Liver (tissue), 9 donors: ENCODE results near the gene PYCR2. TPM values are rescaled to one million over a fixed set of nuclear protein-coding genes. Genes with fewer than 3 reads are reported as not detected.

Experiments used
- DNase-seq: peaks from one replicate; pipeline ENCODE4 v3.0.0-alpha.2; 2017; ENCODE audit warnings: low spot score
- H3K27ac ChIP-seq, 2 donors: one replicate each; pipeline ENCODE4 v1.7.0; 2013; ENCODE audit warnings: inconsistent platforms in 2 of 2, low read length in 2 of 2, control low read depth in 1 of 2, low read depth in 1 of 2, mild to moderate bottlenecking in 1 of 2
- H3K27me3 ChIP-seq, 4 donors: one replicate each; pipeline versions ENCODE4 v1.6.1 to v1.7.0; 2013; ENCODE audit warnings: low read length in 3 of 4, inconsistent platforms in 1 of 4, mild to moderate bottlenecking in 1 of 4, moderate library complexity in 1 of 4; ENCODE audit not compliant: control insufficient read depth in 4 of 4, insufficient read depth in 4 of 4
- H3K36me3 ChIP-seq, 4 donors: one replicate each; pipeline versions ENCODE4 v1.6.1 to v1.7.0; 2013; ENCODE audit warnings: low read length in 3 of 4, mild to moderate bottlenecking in 3 of 4, low read depth in 1 of 4, moderate library complexity in 1 of 4; ENCODE audit not compliant: control insufficient read depth in 4 of 4, insufficient read depth in 3 of 4
- H3K4me1 ChIP-seq, 4 donors: one replicate each; pipeline versions ENCODE4 v1.6.1 to v1.7.0; 2013; ENCODE audit warnings: low read length in 3 of 4, mild to moderate bottlenecking in 3 of 4, moderate library complexity in 1 of 4; ENCODE audit not compliant: control insufficient read depth in 4 of 4, insufficient read depth in 4 of 4
- H3K4me3 ChIP-seq, 3 donors: one replicate each; pipeline versions ENCODE4 v1.6.1 to v1.7.0; 2013; ENCODE audit warnings: low read length in 3 of 3, control low read depth in 1 of 3, low read depth in 1 of 3, mild to moderate bottlenecking in 1 of 3
- H3K9ac ChIP-seq, 2 donors: one replicate each; pipeline ENCODE4 v1.7.0; 2013; ENCODE audit warnings: low read length in 2 of 2, mild to moderate bottlenecking in 2 of 2, moderate library complexity in 2 of 2, control low read depth in 1 of 2, low read depth in 1 of 2
- H3K9me3 ChIP-seq, 4 donors: one replicate each; pipeline versions ENCODE4 v1.6.1 to v1.7.0; 2013; ENCODE audit warnings: low read length in 3 of 4; ENCODE audit not compliant: control insufficient read depth in 4 of 4
- EGR1 ChIP-seq, 2 donors: IDR thresholded peaks; 2 replicates each; pipeline ENCODE4 v1.6.1; 2016 to 2018; ENCODE audit warnings: antibody characterized with exemption in 2 of 2, low read depth in 2 of 2
- FOXA1 ChIP-seq: IDR thresholded peaks from 2 replicates; pipeline ENCODE4 v1.6.1; 2016; ENCODE audit warnings: antibody characterized with exemption
- FOXA2 ChIP-seq: IDR thresholded peaks from 2 replicates; pipeline ENCODE4 v1.6.1; 2016; ENCODE audit warnings: antibody characterized with exemption
- GABPA ChIP-seq, 2 donors: IDR thresholded peaks in 1 of 2; conservative IDR thresholded peaks in 1 of 2; 2 replicates each; pipeline ENCODE4 v1.6.1; 2016; ENCODE audit warnings: antibody characterized with exemption in 2 of 2, mild to moderate bottlenecking in 1 of 2, moderate library complexity in 1 of 2
- HNF4G ChIP-seq: IDR thresholded peaks from 2 replicates; pipeline ENCODE4 v1.6.1; 2016; ENCODE audit warnings: antibody characterized with exemption
- JUND ChIP-seq, 2 donors: IDR thresholded peaks; 2 replicates each; pipeline ENCODE4 v1.6.1; 2016; ENCODE audit warnings: antibody characterized with exemption in 2 of 2
- MAX ChIP-seq: IDR thresholded peaks from 2 replicates; pipeline ENCODE4 v1.6.1; 2016; ENCODE audit warnings: antibody characterized with exemption
- NR2F2 ChIP-seq: IDR thresholded peaks from 2 replicates; pipeline ENCODE4 v1.6.1; 2016; ENCODE audit warnings: antibody characterized with exemption
- RAD21 ChIP-seq, 2 donors: IDR thresholded peaks; 2 replicates each; pipeline ENCODE4 v1.6.1; 2016; ENCODE audit warnings: antibody characterized with exemption in 2 of 2, mild to moderate bottlenecking in 2 of 2
- REST ChIP-seq: IDR thresholded peaks from 2 replicates; pipeline ENCODE4 v1.6.1; 2016; ENCODE audit warnings: antibody characterized with exemption, mild to moderate bottlenecking
- SP1 ChIP-seq: IDR thresholded peaks from 2 replicates; pipeline ENCODE4 v1.6.1; 2018; ENCODE audit warnings: antibody characterized with exemption, mild to moderate bottlenecking
- TAF1 ChIP-seq: conservative IDR thresholded peaks from 2 replicates; pipeline ENCODE4 v1.6.1; 2016; ENCODE audit warnings: antibody characterized with exemption, mild to moderate bottlenecking
- YY1 ChIP-seq: IDR thresholded peaks from 2 replicates; pipeline ENCODE4 v1.6.1; 2016; ENCODE audit warnings: antibody characterized with exemption, mild to moderate bottlenecking
- ZBTB33 ChIP-seq: IDR thresholded peaks from 2 replicates; pipeline ENCODE4 v1.6.1; 2016; ENCODE audit warnings: antibody characterized with exemption
- WGBS: extraction: QIAGEN DNeasy Blood & Tissue Kit; methylation state at CpG from one replicate; pipeline ENCODE4 v1.1.7; 2013; 5-methylcytosine and 5-hydroxymethylcytosine counted together
- polyA plus RNA-seq, 2 donors: library from polyadenylated mRNA; stranded (reverse) in 1 of 2; unstranded in 1 of 2; fragments of 200-250 nt in 1 of 2; fragments of >200 nt in 1 of 2; fragmentation: Nextera tagmentation in 1 of 2; extraction: Ambion mirVana in 1 of 2; gene quantifications; one replicate each; pipeline versions ENCODE4 v1.2.1 to v1.2.3, GENCODE V29; 2013 to 2015
- total RNA-seq, 2 donors: library from RNA; depleted of rRNA; stranded (reverse); fragments of >200 nt; gene quantifications; one replicate each; pipeline ENCODE4 v1.2.3, GENCODE V29; 2014
- TF ChIP-seq, protein P1 (sequence below): IDR thresholded peaks from 2 replicates; pipeline ENCODE4 v1.6.1; 2016; ENCODE audit warnings: antibody characterized with exemption
- donor health status: healthy.
- donor health status: healthy.
- donor health status: healthy.
- donor health status: healthy.
- donor health status: healthy.

PYCR2 gene
- total and polyA plus RNA-seq, 4 donors = 16.8 to 41.0 (median 33.0) TPM

DNA sequence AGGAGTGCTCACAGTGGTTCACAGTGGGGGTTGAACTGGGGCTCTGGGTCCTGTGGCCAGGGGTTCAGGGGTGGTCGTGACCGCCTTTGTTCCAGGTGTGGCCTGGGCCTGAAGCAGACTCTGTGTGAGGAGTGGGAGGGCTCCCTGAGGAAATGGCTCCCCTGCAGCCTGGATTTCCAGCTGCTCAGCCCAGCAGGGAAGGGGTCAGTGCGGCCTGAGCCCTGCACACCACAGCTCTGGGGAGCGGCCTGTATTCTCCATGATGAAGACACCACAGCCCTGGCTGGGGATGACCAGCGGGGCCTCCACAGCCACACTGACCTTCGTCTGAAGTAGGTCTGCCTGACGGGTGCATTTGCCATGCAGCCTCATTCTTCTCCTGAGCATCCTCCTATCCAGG lies 16.7 kb downstream of the PYCR2 start:
- no peak for DNase-seq
- Histone ChIP-seq H3K9ac (no peak overlapping the region), H3K4me3 (no peak overlapping the region), H3K27me3 (no peaks in the 10 kb centered on the region), H3K4me1 (peaks cover 0 to 2% (median 0%) of the 10 kb centered on the region in 4 donors), H3K27ac (no peak overlapping the region), H3K36me3 (no peaks in the 10 kb centered on the region), H3K9me3 (no peaks in the 10 kb centered on the region)
- TF ChIP-seq FOXA1 = no peak
- no peak for TF ChIP-seq HNF4G
- no peak for TF ChIP-seq EGR1 (IDR thresholded peaks at IDR 0.05; ENCODE audit: low read depth in 2 of 2)
- no peak for TF ChIP-seq FOXA2
- TF ChIP-seq YY1 = no peak
- no peak for TF ChIP-seq REST
- 95% methylated on average over 7 of the region's 7 CpGs for WGBS

DNA sequence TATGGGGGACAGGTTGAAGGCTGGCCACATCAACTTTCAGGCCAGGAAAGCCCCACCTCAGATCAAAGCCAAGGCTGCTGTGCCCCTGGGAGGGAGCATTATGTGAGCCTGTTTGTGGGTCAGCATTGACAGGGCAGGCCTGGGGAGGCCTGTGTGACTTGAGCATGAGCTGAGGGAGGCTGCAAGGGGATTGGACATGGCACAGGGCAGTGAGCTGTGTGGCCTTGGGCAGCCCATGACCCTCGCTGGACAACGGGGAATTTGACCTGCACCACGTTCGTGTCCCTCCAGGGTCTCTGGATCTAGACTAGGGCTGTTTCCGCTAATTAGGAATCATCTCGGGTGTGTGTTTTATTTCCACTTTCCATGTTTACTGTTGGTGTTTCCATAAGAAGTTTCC lies 17.6 kb downstream of the PYCR2 start:
- no peak for DNase-seq
- no peak overlapping the region for H3K4me3 ChIP-seq
- H3K27me3 ChIP-seq = no peaks in the 10 kb centered on the region
- no peak for TF ChIP-seq FOXA2
- TF ChIP-seq JUND (IDR thresholded peaks at IDR 0.05) = no peak
- TF ChIP-seq, protein P1, sequence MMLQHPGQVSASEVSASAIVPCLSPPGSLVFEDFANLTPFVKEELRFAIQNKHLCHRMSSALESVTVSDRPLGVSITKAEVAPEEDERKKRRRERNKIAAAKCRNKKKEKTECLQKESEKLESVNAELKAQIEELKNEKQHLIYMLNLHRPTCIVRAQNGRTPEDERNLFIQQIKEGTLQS = no peak
- TF ChIP-seq MAX = no peak
- TF ChIP-seq SP1 = no peak
- TF ChIP-seq GABPA (IDR thresholded peaks at IDR 0.05 in 1 of 2, conservative IDR thresholded peaks at IDR 0.05 in 1 of 2) = no peak
- TF ChIP-seq HNF4G = no peak
- TF ChIP-seq TAF1 = no peak
- TF ChIP-seq ZBTB33 = no peak
- TF ChIP-seq NR2F2 = no peak
- TF ChIP-seq RAD21 (IDR thresholded peaks at IDR 0.05) = no peak
- no peak for TF ChIP-seq YY1
- TF ChIP-seq EGR1 (IDR thresholded peaks at IDR 0.05; ENCODE audit: low read depth in 2 of 2) = no peak
- H3K9ac ChIP-seq = no peak overlapping the region
- 95% methylated on average over 6 of the region's 6 CpGs for WGBS
- H3K27ac ChIP-seq = no peak overlapping the region
- H3K9me3 ChIP-seq = no peaks in the 10 kb centered on the region
- no peaks in the 10 kb centered on the region for H3K36me3 ChIP-seq
- peaks cover 0 to 1% (median 0%) of the 10 kb centered on the region in 4 donors for H3K4me1 ChIP-seq
